ENCODE measurements around the gene WDR90. TPM values are rescaled to one million over a fixed set of nuclear protein-coding genes. Genes with fewer than 3 reads are reported as not detected.
A peak's percentile ranks its signal among the peaks of the same experiment; 100 is the strongest.
"Not testable (repeated sequence)": the region's sequence is repeated elsewhere in the genome, so short reads cannot be mapped to it uniquely, and the experiment has no call there.

WDR90 gene
- total RNA-seq, 1 donor from 2014 or later, result 23.2 TPM

- H3K36me3 ChIP-seq, result no peaks in the 10 kb centered on the region
- no peak overlapping the region for H3K27ac ChIP-seq
- ATAC-seq (no peak), DNase-seq (no peak)
- H3K27me3 ChIP-seq, result peaks cover 53% of the 10 kb centered on the region
- intact Hi-C loops (cut with DNase I), result loop anchor here (10.0 kb wide), 1 partner anchor 74 kb away; the partner anchor contains the start of genes CHTF18 and RPUSD1
- peaks cover 8% of the 10 kb centered on the region for H3K4me1 ChIP-seq
- no peaks in the 10 kb centered on the region for H3K9me3 ChIP-seq
- no peak for TF ChIP-seq CTCF (IDR thresholded peaks at IDR 0.05)
- H3K4me3 ChIP-seq, result no peak overlapping the region
Measured at GRCh38 chr16:711084-711483, 61.9 kb downstream of the WDR90 start.

- Histone ChIP-seq H3K4me1 (peaks cover 13% of the 10 kb centered on the region), H3K4me3 (no peak overlapping the region), H3K36me3 (no peaks in the 10 kb centered on the region), H3K27me3 (peaks cover 47% of the 10 kb centered on the region), H3K9me3 (no peaks in the 10 kb centered on the region), H3K27ac (no peak overlapping the region)
- DNase-seq (peak; percentile 92), ATAC-seq (peak; percentile 79)
- TF ChIP-seq CTCF (IDR thresholded peaks at IDR 0.05), result peak; percentile 98
- intact Hi-C loops (cut with DNase I), result loop anchor here (10.0 kb wide), 1 partner anchor 73 kb away; the partner anchor contains the start of genes CHTF18 and RPUSD1
Measured at GRCh38 chr16:711548-712320, 62.6 kb downstream of the WDR90 start.

- peak; percentile 26 for TF ChIP-seq CTCF (IDR thresholded peaks at IDR 0.05)
- intact Hi-C loops (cut with DNase I), result loop anchor here (10.0 kb wide), 1 partner anchor 72 kb away; the partner anchor contains the start of genes CHTF18 and RPUSD1
- not testable (repeated sequence) for H3K9me3 ChIP-seq, H3K27ac ChIP-seq, DNase-seq, ATAC-seq, H3K36me3 ChIP-seq, H3K4me3 ChIP-seq
- Histone ChIP-seq H3K27me3 (peaks cover 38% of the 10 kb centered on the region), H3K4me1 (peaks cover 13% of the 10 kb centered on the region)
Measured at GRCh38 chr16:712740-713250, 63.6 kb downstream of the WDR90 start.

- Histone ChIP-seq H3K27ac (no peak overlapping the region), H3K27me3 (peaks cover 26% of the 10 kb centered on the region), H3K4me3 (no peak overlapping the region), H3K36me3 (no peaks in the 10 kb centered on the region), H3K4me1 (peaks cover 13% of the 10 kb centered on the region), H3K9me3 (no peaks in the 10 kb centered on the region)
- ATAC-seq (no peak), DNase-seq (no peak)
- intact Hi-C loops (cut with DNase I), result loop anchor here (10.0 kb wide), 1 partner anchor 71 kb away; the partner anchor contains the start of genes CHTF18 and RPUSD1
- TF ChIP-seq CTCF (IDR thresholded peaks at IDR 0.05), result no peak
Measured at GRCh38 chr16:714079-714478, 64.9 kb downstream of the WDR90 start.

GRCh38 chr16:714558-715476 is 65.7 kb downstream of the WDR90 start, which contains the start of gene METRN:
METRN (plus strand) TSS chr16:715118; CDS start chr16:715290, 172 bp downstream.
- H3K27ac ChIP-seq, result peak within 1 kb of the TSS; percentile 36
- no peak for TF ChIP-seq CTCF (IDR thresholded peaks at IDR 0.05)
- H3K9me3 ChIP-seq, result no peaks in the 10 kb centered on the region
- peak; percentile 90 for ATAC-seq
- H3K36me3 ChIP-seq, result no peaks in the 10 kb centered on the region
- H3K4me3 ChIP-seq, result peak within 1 kb of the TSS; percentile 70
- H3K4me1 ChIP-seq, result peaks cover 16% of the 10 kb centered on the region
- intact Hi-C loops (cut with DNase I), result loop anchor here (10.0 kb wide), 1 partner anchor 70 kb away; the partner anchor contains the start of genes CHTF18 and RPUSD1
- DNase-seq, result peak; percentile 96
- H3K27me3 ChIP-seq, result peaks cover 18% of the 10 kb centered on the region
